Stimulated activated CD4-positive, alpha-beta T cell treated with anti-CD3 and anti-CD28 coated beads, Interleukin-1b, Interleukin-23, amount 100 ng/mL, for 24 hours (primary cell): ENCODE data around the gene PRR29.

ENCODE experiments used
- DNase-seq, 4 experiments: peaks; one replicate each; pipeline ENCODE4 v3.0.0-alpha.2; 2020; ENCODE audit warnings: low read depth in 4 of 4, low spot score in 1 of 4

The PRR29 gene

GRCh38 chr17:64040206-64040605, 42.1 kb downstream of the PRR29 start:
- no peak for DNase-seq

DNA sequence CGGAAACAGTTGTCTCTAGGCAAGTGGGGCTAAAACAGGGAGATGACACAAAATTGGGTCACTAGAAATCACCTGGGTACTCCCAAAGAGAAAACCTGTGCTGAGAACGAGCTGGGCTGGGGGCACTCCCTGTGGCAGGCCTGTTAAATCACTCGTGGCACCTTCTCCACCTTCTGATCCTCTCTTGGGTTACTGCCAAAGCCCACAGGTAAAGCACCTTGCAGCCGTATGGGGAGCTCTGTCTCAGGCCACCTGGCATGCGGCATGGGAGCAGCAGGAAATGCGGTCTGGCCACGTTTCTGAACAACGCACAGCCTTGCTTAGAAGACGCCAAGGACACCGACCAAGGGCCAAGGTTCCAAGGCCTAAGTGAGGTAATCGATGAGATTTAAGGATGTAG, 43.8 kb downstream of the PRR29 start:
- DNase-seq: no peak

DNA sequence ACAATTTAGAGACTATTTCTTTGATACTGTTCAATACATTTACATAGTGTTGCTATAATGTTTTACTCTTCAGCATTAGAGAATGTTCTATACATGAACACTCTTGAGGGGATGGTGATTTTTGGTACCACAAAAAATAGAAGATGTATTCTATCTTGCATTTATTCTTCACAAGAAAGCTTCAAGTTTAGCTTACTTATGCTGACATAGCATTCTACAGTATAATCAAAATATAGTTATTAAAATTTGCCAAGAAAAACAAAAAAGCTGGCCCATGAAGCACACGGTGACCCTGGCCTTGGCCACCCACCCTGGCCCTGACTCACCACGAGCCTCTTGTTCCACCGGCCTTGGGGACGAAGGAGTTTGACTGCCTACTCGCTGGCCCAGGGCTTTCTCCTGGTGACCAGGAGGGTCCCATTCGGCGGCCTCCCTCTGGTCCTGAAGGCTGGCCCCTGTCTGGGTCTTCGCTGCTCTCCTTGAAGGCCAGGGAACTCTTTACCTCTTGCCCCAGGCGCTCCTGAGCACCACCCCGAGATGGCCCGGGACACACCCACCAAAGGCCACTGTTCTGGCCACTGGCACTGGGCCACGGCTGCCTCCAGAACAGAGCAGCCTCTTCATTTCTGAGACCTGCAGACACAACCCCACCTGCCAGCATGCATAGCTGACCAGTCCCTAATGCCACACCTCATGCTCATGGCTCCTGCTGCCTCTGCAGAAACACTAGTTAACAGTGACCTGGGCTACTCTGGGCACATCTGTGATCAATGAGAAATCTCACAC, 44.7 kb downstream of the PRR29 start:
- DNase-seq: no peak

DNA sequence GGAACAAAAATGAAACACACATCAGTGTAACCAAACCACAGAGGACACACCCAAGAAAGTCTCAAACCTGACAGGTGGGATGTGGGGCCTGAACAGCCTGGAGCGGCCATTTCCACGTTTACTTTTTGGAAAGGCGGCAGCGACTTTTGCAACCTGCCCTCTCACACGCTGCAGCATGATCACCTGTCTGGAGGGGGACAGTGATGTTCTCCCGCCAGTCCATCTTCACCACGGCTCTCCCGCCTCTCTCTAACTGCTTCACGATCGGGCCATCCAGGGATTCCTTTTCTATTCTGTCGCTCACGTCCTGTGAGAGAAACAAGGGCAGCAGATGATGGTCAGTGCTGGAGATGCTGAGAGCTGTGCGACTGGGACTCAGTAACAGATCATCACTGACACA, 47.0 kb downstream of the PRR29 start:
- no peak for DNase-seq

GRCh38 chr17:64048805-64049204, 50.7 kb downstream of the PRR29 start:
- no peak for DNase-seq

GRCh38 chr17:64051153-64051552, 53.0 kb downstream of the PRR29 start:
- DNase-seq: no peak

- no peak for DNase-seq
These were observed 55.0 kb downstream of the PRR29 start for GRCh38 chr17:64053101-64053500.
